Measurements from ENCODE around the gene PALS1.
A peak's percentile ranks its signal among the peaks of the same experiment; 100 is the strongest.

The PALS1 gene

GRCh38 chr14:67253076-67253635, 11.9 kb downstream of the PALS1 start:
- peaks cover 9% of the 10 kb centered on the region for H3K4me1 ChIP-seq (ENCODE audit: control insufficient read depth, insufficient read depth, low read length, poor library complexity, severe bottlenecking)
- 100% methylated on average over 2 of the region's 2 CpGs for WGBS, 2 experiments (ENCODE audit: insufficient coverage in 2 of 2)
- peaks cover under 1% of the 10 kb centered on the region for H3K36me3 ChIP-seq (ENCODE audit: control insufficient read depth, insufficient read depth, low read length)
- H3K9me3 ChIP-seq (ENCODE audit: control insufficient read depth, low read length) = no peaks in the 10 kb centered on the region
- no peak overlapping the region for H3K4me3 ChIP-seq (ENCODE audit: extremely low read depth, insufficient read depth, low read length, poor library complexity, severe bottlenecking)
- no peak overlapping the region for H3K27ac ChIP-seq (ENCODE audit: low read depth, low read length, severe bottlenecking)

DNA sequence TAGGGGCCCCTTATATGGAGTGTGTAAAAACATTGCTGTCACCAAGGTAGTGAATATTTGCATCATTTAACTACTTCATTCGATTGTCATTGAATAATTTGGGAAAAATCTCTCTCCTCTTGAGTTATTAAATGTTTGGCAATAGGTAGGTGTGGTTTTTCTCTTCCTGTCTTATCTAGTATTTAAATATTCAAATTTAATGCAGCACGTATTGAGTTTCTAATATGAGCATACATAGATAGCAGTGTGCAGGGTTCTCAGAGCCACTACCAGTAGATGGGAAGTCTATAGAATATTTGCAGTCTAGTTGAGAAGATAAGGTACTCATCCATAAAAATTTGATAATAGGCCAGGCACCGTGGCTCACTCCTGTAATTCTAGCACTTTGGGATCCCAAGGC, 16.7 kb downstream of the PALS1 start:
- no peak overlapping the region for H3K4me3 ChIP-seq (ENCODE audit: extremely low read depth, insufficient read depth, low read length, poor library complexity, severe bottlenecking)
- peaks cover 3% of the 10 kb centered on the region for H3K4me1 ChIP-seq (ENCODE audit: control insufficient read depth, insufficient read depth, low read length, poor library complexity, severe bottlenecking)
- peaks cover 9% of the 10 kb centered on the region for H3K36me3 ChIP-seq (ENCODE audit: control insufficient read depth, insufficient read depth, low read length)
- no peaks in the 10 kb centered on the region for H3K9me3 ChIP-seq (ENCODE audit: control insufficient read depth, low read length)
- no peak overlapping the region for H3K27ac ChIP-seq (ENCODE audit: low read depth, low read length, severe bottlenecking)
- 100% methylated on average over 1 of the region's 3 CpGs for WGBS, 2 experiments (ENCODE audit: insufficient coverage in 2 of 2)

- WGBS, 2 experiments (ENCODE audit: insufficient coverage in 2 of 2) = 100% methylated on average over 1 of the region's 1 CpG
- no peak overlapping the region for H3K27ac ChIP-seq (ENCODE audit: low read depth, low read length, severe bottlenecking)
- H3K36me3 ChIP-seq (ENCODE audit: control insufficient read depth, insufficient read depth, low read length) = peaks cover 9% of the 10 kb centered on the region
- peaks cover 5% of the 10 kb centered on the region for H3K4me1 ChIP-seq (ENCODE audit: control insufficient read depth, insufficient read depth, low read length, poor library complexity, severe bottlenecking)
- no peaks in the 10 kb centered on the region for H3K9me3 ChIP-seq (ENCODE audit: control insufficient read depth, low read length)
- H3K4me3 ChIP-seq (ENCODE audit: extremely low read depth, insufficient read depth, low read length, poor library complexity, severe bottlenecking) = no peak overlapping the region
Observed at GRCh38 chr14:67260965-67261364, 19.7 kb downstream of the PALS1 start.

DNA sequence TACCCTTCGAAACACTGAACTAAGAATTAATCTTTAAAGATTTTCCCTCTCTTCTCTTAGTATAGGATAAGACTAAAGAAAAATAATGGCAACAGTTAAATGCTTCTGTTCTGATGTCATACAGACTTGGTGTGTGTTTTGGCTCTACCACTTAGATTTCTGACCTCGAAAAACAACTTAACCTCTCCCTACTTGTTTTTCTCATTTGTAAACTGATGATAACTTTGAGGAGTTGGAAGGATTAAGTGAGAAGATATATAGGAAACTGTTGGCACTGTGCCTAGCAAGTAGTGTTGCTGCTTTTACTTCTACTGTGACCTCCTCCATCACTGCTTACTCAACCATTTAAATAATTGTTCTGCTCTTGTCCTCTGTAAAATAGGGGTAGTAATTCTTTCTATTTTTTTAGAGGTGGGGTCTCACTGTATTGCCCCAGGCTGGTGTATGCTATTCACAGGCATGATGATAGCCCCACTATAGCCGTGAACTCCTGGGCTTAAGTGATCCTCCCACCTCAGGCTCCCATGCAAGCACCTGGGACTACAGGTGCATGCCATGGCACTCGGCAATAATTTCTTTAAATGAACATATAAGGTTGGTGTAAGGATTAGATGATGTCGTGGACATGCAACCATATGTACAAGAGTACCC, 22.4 kb downstream of the PALS1 start:
- Histone ChIP-seq H3K36me3 (ENCODE audit: control insufficient read depth, insufficient read depth, low read length) (peaks cover 3% of the 10 kb centered on the region), H3K9me3 (ENCODE audit: control insufficient read depth, low read length) (no peaks in the 10 kb centered on the region), H3K4me1 (ENCODE audit: control insufficient read depth, insufficient read depth, low read length, poor library complexity, severe bottlenecking) (peaks cover 14% of the 10 kb centered on the region), H3K4me3 (ENCODE audit: extremely low read depth, insufficient read depth, low read length, poor library complexity, severe bottlenecking) (no peak overlapping the region), H3K27ac (ENCODE audit: low read depth, low read length, severe bottlenecking) (no peak overlapping the region)
- 93 to 100% methylated on average over 2 to 3 of the region's 5 CpGs for WGBS, 2 experiments (ENCODE audit: insufficient coverage in 2 of 2)

- peaks cover 26% of the 10 kb centered on the region for H3K4me1 ChIP-seq (ENCODE audit: control insufficient read depth, insufficient read depth, low read length, poor library complexity, severe bottlenecking)
- H3K27ac ChIP-seq (ENCODE audit: low read depth, low read length, severe bottlenecking) = no peak overlapping the region
- 100% methylated on average over 1 to 2 of the region's 2 CpGs for WGBS, 2 experiments (ENCODE audit: insufficient coverage in 2 of 2)
- no peak overlapping the region for H3K4me3 ChIP-seq (ENCODE audit: extremely low read depth, insufficient read depth, low read length, poor library complexity, severe bottlenecking)
- H3K36me3 ChIP-seq (ENCODE audit: control insufficient read depth, insufficient read depth, low read length) = no peaks in the 10 kb centered on the region
- H3K9me3 ChIP-seq (ENCODE audit: control insufficient read depth, low read length) = no peaks in the 10 kb centered on the region
Observed at GRCh38 chr14:67265131-67265530, 23.9 kb downstream of the PALS1 start.

DNA sequence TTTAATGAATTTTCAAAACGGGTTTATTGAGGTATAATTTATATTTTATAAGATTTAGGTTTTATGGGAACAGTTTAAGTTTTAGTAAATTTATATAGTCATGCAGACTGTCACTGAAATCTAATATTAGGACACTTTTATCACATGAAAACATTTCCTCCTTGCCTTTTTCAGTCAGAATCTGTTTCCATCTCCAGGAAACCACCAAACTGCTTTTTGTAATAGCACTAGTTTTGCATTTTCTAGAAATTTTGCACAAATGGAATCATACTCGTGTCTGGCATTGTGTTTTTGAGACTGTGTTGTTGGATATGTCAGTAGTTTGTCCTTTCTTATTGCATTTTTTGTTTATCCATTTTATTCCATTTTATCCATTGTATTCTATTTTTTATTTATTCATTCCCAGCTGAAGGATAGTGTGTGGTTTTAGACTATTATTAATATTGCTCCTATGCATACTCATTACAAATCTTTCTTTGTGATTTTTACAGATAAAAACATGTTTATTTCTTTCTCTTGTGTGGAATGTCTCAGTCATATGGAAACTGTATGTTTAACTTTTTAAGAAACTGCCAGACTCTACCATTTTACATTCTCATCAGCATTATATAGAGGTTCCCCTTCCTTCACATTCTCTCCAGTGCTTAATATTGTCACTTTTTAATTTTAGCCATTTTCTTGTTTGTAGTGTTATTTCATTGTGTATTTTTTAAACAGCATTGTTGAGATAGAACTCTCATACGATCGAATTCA, 26.5 kb downstream of the PALS1 start:
- H3K4me3 ChIP-seq (ENCODE audit: extremely low read depth, insufficient read depth, low read length, poor library complexity, severe bottlenecking) = no peak overlapping the region
- 57% methylated on average over 2 of the region's 4 CpGs; no CpG with 5 or more reads in 1 of the 2 experiments for WGBS, 2 experiments (ENCODE audit: insufficient coverage in 2 of 2)
- no peaks in the 10 kb centered on the region for H3K9me3 ChIP-seq (ENCODE audit: control insufficient read depth, low read length)
- H3K4me1 ChIP-seq (ENCODE audit: control insufficient read depth, insufficient read depth, low read length, poor library complexity, severe bottlenecking) = peaks cover 30% of the 10 kb centered on the region
- H3K27ac ChIP-seq (ENCODE audit: low read depth, low read length, severe bottlenecking) = peak overlapping the region; percentile 94
- H3K36me3 ChIP-seq (ENCODE audit: control insufficient read depth, insufficient read depth, low read length) = peaks cover 19% of the 10 kb centered on the region

- Histone ChIP-seq H3K36me3 (ENCODE audit: control insufficient read depth, insufficient read depth, low read length) (peaks cover 24% of the 10 kb centered on the region), H3K4me1 (ENCODE audit: control insufficient read depth, insufficient read depth, low read length, poor library complexity, severe bottlenecking) (peaks cover 25% of the 10 kb centered on the region), H3K9me3 (ENCODE audit: control insufficient read depth, low read length) (no peaks in the 10 kb centered on the region), H3K27ac (ENCODE audit: low read depth, low read length, severe bottlenecking) (peak overlapping the region; percentile 94), H3K4me3 (ENCODE audit: extremely low read depth, insufficient read depth, low read length, poor library complexity, severe bottlenecking) (no peak overlapping the region)
- WGBS, 2 experiments (ENCODE audit: insufficient coverage in 2 of 2) = 12 to 19% methylated on average over 8 of the region's 11 CpGs
Observed at GRCh38 chr14:67268426-67269150, 27.4 kb downstream of the PALS1 start.

- H3K9me3 ChIP-seq (ENCODE audit: control insufficient read depth, low read length) = no peaks in the 10 kb centered on the region
- peaks cover 24% of the 10 kb centered on the region for H3K36me3 ChIP-seq (ENCODE audit: control insufficient read depth, insufficient read depth, low read length)
- WGBS, 2 experiments (ENCODE audit: insufficient coverage in 2 of 2) = no CpG with 5 or more reads among the region's 4 CpGs
- peaks cover 25% of the 10 kb centered on the region for H3K4me1 ChIP-seq (ENCODE audit: control insufficient read depth, insufficient read depth, low read length, poor library complexity, severe bottlenecking)
- H3K4me3 ChIP-seq (ENCODE audit: extremely low read depth, insufficient read depth, low read length, poor library complexity, severe bottlenecking) = no peak overlapping the region
- H3K27ac ChIP-seq (ENCODE audit: low read depth, low read length, severe bottlenecking) = peak overlapping the region; percentile 94
Observed at GRCh38 chr14:67269298-67270060, 28.2 kb downstream of the PALS1 start.

GRCh38 chr14:67270145-67270753, 29.0 kb downstream of the PALS1 start:
- H3K4me3 ChIP-seq (ENCODE audit: extremely low read depth, insufficient read depth, low read length, poor library complexity, severe bottlenecking) = no peak overlapping the region
- WGBS, 2 experiments (ENCODE audit: insufficient coverage in 2 of 2) = 77% methylated on average over 2 of the region's 3 CpGs
- H3K36me3 ChIP-seq (ENCODE audit: control insufficient read depth, insufficient read depth, low read length) = peaks cover 24% of the 10 kb centered on the region

DNA sequence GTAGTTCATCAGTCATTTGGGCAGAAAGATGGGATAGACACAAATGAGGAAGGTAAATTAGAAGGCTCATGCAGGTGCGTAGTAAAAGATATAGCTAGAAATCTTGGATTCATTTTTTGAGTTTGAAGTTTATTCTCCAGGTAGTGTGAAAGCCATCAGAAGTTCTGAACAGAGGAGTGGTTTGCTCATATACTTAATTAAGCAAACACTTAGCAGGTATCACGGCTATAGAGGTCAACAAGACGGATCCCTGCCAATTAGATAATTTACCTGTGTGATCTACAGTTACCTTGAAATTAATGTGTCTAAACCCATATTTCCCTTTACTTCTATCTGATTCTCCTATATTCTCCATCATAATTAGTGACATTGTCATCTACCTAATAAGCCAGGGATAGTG, 29.7 kb downstream of the PALS1 start:
- 100% methylated on average over 1 to 3 of the region's 3 CpGs for WGBS, 2 experiments (ENCODE audit: insufficient coverage in 2 of 2)
- peaks cover 24% of the 10 kb centered on the region for H3K36me3 ChIP-seq (ENCODE audit: control insufficient read depth, insufficient read depth, low read length)
- H3K9me3 ChIP-seq (ENCODE audit: control insufficient read depth, low read length) = no peaks in the 10 kb centered on the region
- H3K4me1 ChIP-seq (ENCODE audit: control insufficient read depth, insufficient read depth, low read length, poor library complexity, severe bottlenecking) = peaks cover 25% of the 10 kb centered on the region
- no peak overlapping the region for H3K4me3 ChIP-seq (ENCODE audit: extremely low read depth, insufficient read depth, low read length, poor library complexity, severe bottlenecking)
- H3K27ac ChIP-seq (ENCODE audit: low read depth, low read length, severe bottlenecking) = peak overlapping the region; percentile 94

More at GRCh38 chr14:67270145-67270753, 29.0 kb downstream of the PALS1 start:
- Histone ChIP-seq H3K4me1 (ENCODE audit: control insufficient read depth, insufficient read depth, low read length, poor library complexity, severe bottlenecking) (peaks cover 25% of the 10 kb centered on the region), H3K9me3 (ENCODE audit: control insufficient read depth, low read length) (no peaks in the 10 kb centered on the region), H3K27ac (ENCODE audit: low read depth, low read length, severe bottlenecking) (peak overlapping the region; percentile 94)
